ENCODE results near the gene CSMD2.

Gene CSMD2

DNA sequence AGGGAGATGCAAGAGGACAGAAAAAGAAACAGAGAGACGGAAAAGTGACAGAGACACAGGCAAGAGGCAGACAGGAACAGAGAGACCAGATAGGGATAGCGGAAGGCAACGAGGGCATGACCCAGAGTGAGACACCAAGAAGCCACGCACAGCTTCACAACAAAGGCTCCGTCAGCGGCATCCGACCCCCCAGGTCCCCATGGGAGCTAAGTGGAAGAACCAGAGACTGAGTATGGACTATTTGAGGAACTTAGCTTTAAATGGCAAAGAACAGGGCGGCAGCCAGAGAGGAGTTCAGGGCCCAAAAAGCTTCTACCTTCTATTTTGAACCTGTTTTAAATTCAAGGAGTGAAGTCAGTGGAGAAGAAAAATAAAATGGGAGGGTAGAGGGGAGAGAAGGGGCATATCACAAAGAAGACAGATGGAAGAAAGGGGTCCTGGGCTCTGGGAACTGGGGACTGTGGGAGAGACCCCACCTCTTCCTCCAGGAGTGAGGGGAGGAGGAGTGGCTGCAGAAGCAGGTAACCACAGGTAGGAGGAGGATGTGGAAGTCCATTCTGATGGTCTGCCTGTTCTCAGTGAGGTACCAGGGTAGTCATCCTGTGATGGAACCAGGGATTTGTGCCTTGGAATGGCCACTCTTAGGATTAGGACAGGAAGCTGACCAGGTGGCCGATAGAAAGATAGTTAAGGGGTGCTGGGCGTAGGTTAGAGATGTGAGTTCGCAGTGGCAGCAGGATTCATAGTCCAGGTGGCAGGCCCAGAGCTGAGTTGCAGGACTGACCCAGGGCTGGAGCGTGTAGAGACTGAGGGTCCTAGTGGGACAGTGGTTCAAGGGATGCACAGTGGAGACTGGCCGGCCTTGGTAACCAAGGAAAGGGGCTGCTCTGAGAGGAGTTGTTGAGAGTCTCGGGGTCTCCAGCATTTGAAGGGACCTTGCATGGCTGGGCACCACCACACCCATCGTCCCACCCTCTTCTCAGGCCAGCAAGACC is 37.7 kb downstream of the CSMD2 start:
- no peak overlapping the region for H3K4me3 ChIP-seq (ENCODE audit: low read depth, low read length)
- TF ChIP-seq, protein P1, sequence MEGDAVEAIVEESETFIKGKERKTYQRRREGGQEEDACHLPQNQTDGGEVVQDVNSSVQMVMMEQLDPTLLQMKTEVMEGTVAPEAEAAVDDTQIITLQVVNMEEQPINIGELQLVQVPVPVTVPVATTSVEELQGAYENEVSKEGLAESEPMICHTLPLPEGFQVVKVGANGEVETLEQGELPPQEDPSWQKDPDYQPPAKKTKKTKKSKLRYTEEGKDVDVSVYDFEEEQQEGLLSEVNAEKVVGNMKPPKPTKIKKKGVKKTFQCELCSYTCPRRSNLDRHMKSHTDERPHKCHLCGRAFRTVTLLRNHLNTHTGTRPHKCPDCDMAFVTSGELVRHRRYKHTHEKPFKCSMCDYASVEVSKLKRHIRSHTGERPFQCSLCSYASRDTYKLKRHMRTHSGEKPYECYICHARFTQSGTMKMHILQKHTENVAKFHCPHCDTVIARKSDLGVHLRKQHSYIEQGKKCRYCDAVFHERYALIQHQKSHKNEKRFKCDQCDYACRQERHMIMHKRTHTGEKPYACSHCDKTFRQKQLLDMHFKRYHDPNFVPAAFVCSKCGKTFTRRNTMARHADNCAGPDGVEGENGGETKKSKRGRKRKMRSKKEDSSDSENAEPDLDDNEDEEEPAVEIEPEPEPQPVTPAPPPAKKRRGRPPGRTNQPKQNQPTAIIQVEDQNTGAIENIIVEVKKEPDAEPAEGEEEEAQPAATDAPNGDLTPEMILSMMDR (IDR thresholded peaks at IDR 0.05; ENCODE audit: low read depth, low read length): no peak

DNA sequence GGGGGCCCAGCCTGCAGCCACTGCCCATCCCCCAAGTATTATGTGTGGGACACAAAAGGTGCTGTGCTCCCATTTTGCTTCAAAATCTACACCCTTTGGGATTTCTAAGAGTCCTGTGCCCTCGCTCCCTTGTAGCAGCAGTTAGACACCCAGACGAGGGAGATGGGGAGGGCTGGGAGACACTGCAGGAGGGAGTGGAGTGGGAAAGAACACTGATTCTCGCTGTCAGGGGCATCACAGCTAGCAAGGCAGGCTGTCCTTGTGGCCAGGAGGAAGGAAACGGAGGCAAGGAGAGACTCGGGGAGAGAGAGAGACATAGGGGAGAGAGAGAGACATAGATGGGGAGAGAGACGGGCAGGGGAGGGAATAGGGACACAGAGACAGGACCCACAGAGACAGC is 38.5 kb downstream of the CSMD2 start:
- TF ChIP-seq, protein P1 (IDR thresholded peaks at IDR 0.05; ENCODE audit: low read depth, low read length): no peak
- H3K4me3 ChIP-seq (ENCODE audit: low read depth, low read length): no peak overlapping the region

DNA sequence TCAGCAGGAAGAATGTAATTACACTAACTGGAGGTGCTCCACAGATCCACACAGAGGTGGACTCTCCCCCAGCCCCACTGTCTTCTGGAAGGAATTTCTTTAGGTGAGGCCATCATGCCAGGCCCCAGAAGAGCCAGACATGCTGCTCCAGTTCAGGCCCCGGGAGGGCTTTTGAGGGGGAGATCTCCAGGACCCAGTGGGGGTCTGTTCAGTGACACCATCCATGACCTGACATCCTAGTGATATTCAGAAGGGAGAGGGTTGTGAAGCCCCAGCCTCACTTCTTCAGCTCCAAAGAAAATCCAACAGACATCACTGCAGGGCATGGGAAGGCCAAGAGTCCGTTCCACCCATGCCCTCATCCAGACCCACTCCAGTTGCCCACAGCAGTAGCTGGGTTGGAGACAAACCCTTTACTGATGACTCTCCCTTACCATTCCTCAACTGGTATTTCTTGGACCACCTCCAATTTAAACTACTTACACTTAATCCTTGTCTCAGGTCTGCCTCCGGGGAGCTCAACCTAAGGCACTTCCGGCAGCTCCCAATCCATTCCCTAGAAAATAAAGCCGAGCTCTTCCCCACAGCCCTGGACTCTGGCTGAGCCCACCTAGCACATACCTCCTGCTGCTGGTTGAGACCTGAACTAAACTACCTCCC is 39.2 kb downstream of the CSMD2 start:
- no peak overlapping the region for H3K4me3 ChIP-seq (ENCODE audit: low read depth, low read length)
- TF ChIP-seq, protein P1 (IDR thresholded peaks at IDR 0.05; ENCODE audit: low read depth, low read length): no peak

DNA sequence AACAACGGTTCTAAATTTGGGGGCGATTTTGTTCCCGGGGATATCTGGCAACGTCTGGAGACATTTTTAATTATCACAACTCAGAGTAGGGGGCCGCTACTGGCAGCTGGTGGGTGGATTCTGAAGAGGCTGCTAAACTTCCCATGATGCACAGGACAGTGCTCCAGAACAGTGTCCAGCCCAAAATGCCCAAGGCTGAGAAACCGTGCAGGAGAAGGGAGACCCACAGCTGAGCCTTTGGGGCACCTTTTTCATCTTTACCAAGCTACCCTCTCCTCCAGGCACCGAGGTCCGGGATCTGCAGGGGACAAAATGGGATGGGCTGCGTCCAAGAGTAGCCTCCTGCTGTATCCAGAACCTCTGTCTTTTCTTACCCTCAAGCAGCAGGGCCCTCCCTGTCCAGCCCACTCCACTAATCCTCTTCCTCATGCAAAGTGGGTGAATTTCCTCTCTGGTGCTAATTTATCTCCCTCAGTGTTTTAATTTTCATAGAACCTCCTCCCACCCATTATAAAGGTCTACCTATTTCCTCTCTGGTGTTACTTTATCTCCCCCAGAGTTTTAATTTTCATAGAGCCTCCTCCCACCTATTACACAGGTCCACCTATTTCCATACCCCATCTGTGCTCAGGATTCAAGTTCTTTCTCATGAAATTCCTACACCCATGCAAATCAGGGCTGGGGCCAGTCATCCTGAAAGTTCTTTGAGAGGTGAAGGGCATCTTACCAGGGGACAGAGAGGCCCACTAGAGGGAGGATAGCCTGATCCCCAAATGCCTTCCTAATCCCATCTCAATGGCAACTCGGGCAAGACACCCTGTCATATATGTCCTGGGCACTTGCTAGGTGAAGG is 42.7 kb downstream of the CSMD2 start:
- TF ChIP-seq, protein P1 (IDR thresholded peaks at IDR 0.05; ENCODE audit: low read depth, low read length): no peak
- no peak overlapping the region for H3K4me3 ChIP-seq (ENCODE audit: low read depth, low read length)

DNA sequence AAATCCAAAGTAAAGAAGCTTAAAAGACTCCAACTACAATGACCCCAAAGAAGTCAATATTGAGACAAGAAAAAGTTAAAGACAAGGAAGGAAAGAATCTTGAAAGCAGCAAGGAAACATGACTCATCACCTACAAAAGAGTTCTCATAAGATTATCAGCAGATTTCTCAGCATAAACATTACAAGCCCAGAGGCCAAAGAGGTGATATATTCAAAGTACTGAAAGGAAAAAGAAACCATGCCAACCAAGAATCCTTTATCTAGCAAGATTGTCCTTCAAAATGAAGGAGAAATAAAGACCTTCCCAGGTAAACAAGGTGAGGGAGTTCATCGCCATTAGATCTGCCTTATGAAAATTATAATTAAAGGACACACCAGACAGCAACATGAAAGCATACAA is 49.8 kb downstream of the CSMD2 start:
- TF ChIP-seq, protein P1 (IDR thresholded peaks at IDR 0.05; ENCODE audit: low read depth, low read length): no peak

DNA sequence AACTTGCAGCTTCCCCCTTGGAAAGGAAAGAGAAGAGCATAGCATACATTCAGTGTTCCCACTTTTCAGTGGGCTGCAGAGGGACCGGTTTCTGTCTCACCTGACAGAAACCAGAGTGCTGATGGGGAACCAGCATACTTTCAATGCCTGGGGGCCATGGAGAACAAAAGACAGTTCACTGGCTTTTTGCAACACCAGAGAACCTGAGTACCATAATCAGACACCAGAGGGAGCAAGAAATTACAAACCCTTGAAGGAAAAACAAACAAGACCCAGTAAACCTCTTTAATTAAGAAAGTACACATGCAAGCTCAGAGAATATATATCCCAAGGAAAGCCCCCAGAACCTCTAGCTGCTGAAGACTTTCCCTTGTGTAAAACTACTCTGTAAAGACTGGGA is 51.1 kb downstream of the CSMD2 start:
- H3K4me3 ChIP-seq (ENCODE audit: low read depth, low read length): no peak overlapping the region
- TF ChIP-seq, protein P1 (IDR thresholded peaks at IDR 0.05; ENCODE audit: low read depth, low read length): no peak

More for the DNA sequence above, 49.8 kb downstream of the CSMD2 start:
- no peak overlapping the region for H3K4me3 ChIP-seq (ENCODE audit: low read depth, low read length)

Measured in WI38 (cell line).